Measurements from ENCODE around the gene ITGA11. TPM values are rescaled to one million over a fixed set of nuclear protein-coding genes. Genes with fewer than 3 reads are reported as not detected.
A peak's percentile ranks its signal among the peaks of the same experiment; 100 is the strongest.

The ITGA11 gene
- total RNA-seq, 2 donors from 2014 or later, result 12.6 to 35.4 TPM

- no peak for TF ChIP-seq CTCF (IDR thresholded peaks at IDR 0.05)
- DNase-seq (ENCODE audit: low spot score), result no peak
- H3K4me3 ChIP-seq, result peak overlapping the region; percentile 88 to 90
- no peaks in the 10 kb centered on the region for H3K27me3 ChIP-seq
- H3K27ac ChIP-seq, result peak overlapping the region; percentile 99
- H3K9me3 ChIP-seq, result no peaks in the 10 kb centered on the region
- no peaks in the 10 kb centered on the region for H3K36me3 ChIP-seq
- peaks cover 0 to 62% of the 10 kb centered on the region in 2 donors for H3K4me1 ChIP-seq
These were observed 153.2 kb downstream of the ITGA11 start for GRCh38 chr15:68278595-68279405.

- DNase-seq (ENCODE audit: low spot score), result no peak
- no peaks in the 10 kb centered on the region for H3K36me3 ChIP-seq
- H3K27ac ChIP-seq, result peak overlapping the region; percentile 99
- no peaks in the 10 kb centered on the region for H3K27me3 ChIP-seq
- no peaks in the 10 kb centered on the region for H3K9me3 ChIP-seq
- TF ChIP-seq CTCF (IDR thresholded peaks at IDR 0.05), result no peak
- H3K4me3 ChIP-seq, result peak overlapping the region; percentile 88 to 90
- H3K4me1 ChIP-seq, result peaks cover 0 to 59% of the 10 kb centered on the region in 2 donors
These were observed 153.7 kb downstream of the ITGA11 start for GRCh38 chr15:68278345-68278594.

GRCh38 chr15:68277603-68278344 is 154.2 kb downstream of the ITGA11 start, which contains the start of gene FEM1B:
Gene FEM1B, plus strand, starts transcription at chr15:68277745. Its CDS starts 673 bp downstream, at chr15:68278418.
- DNase-seq (ENCODE audit: low spot score), result peak; percentile 93
- no peak for TF ChIP-seq CTCF (IDR thresholded peaks at IDR 0.05)
- H3K27ac ChIP-seq, result peak within 1 kb of the TSS; percentile 99
- H3K4me1 ChIP-seq, result peaks cover 0 to 59% of the 10 kb centered on the region in 2 donors
- H3K36me3 ChIP-seq, result no peaks in the 10 kb centered on the region
- no peaks in the 10 kb centered on the region for H3K9me3 ChIP-seq
- H3K27me3 ChIP-seq, result no peaks in the 10 kb centered on the region
- peak within 1 kb of the TSS; percentile 88 to 90 for H3K4me3 ChIP-seq

- H3K9me3 ChIP-seq, result no peaks in the 10 kb centered on the region
- H3K36me3 ChIP-seq, result no peaks in the 10 kb centered on the region
- H3K27ac ChIP-seq, result peak overlapping the region; percentile 99
- no peak for TF ChIP-seq CTCF (IDR thresholded peaks at IDR 0.05)
- H3K4me3 ChIP-seq, result peak overlapping the region; percentile 88 to 90
- no peaks in the 10 kb centered on the region for H3K27me3 ChIP-seq
- peaks cover 0 to 59% of the 10 kb centered on the region in 2 donors for H3K4me1 ChIP-seq
- no peak for DNase-seq (ENCODE audit: low spot score)
These were observed 154.8 kb downstream of the ITGA11 start for GRCh38 chr15:68277131-68277602.

- Histone ChIP-seq H3K4me3 (peak overlapping the region; percentile 88 to 90), H3K9me3 (no peaks in the 10 kb centered on the region), H3K27ac (peak overlapping the region; percentile 99), H3K36me3 (no peaks in the 10 kb centered on the region), H3K27me3 (no peaks in the 10 kb centered on the region), H3K4me1 (peaks cover 0 to 58% of the 10 kb centered on the region in 2 donors)
- DNase-seq (ENCODE audit: low spot score), result no peak
- no peak for TF ChIP-seq CTCF (IDR thresholded peaks at IDR 0.05)
These were observed 155.3 kb downstream of the ITGA11 start for GRCh38 chr15:68276668-68277067.

All from right atrium auricular region (tissue), 2 donors.